Subcutaneous abdominal adipose tissue (tissue), 5 donors: Measurements from ENCODE around the gene ATXN1.

Source experiments
- H3K27ac ChIP-seq: one replicate; pipeline ENCODE4 v1.7.0; 2013; ENCODE audit warnings: low read depth, mild to moderate bottlenecking, inconsistent platforms, low read length, moderate library complexity
- H3K27me3 ChIP-seq, 5 donors: one replicate each; pipeline ENCODE4 v1.7.0; 2013; ENCODE audit warnings: low read length in 5 of 5, inconsistent platforms in 1 of 5; ENCODE audit not compliant: control insufficient read depth in 5 of 5, insufficient read depth in 4 of 5
- H3K36me3 ChIP-seq, 5 donors: one replicate each; pipeline ENCODE4 v1.7.0; 2013; ENCODE audit warnings: low read length in 5 of 5; ENCODE audit not compliant: control insufficient read depth in 5 of 5, insufficient read depth in 5 of 5
- H3K4me1 ChIP-seq, 5 donors: one replicate each; pipeline ENCODE4 v1.7.0; 2013; ENCODE audit warnings: low read length in 5 of 5, mild to moderate bottlenecking in 3 of 5, moderate library complexity in 1 of 5; ENCODE audit not compliant: control insufficient read depth in 5 of 5, insufficient read depth in 5 of 5
- H3K4me3 ChIP-seq, 5 donors: one replicate each; pipeline ENCODE4 v1.7.0; 2013; ENCODE audit warnings: low read length in 5 of 5, low read depth in 1 of 5
- H3K9ac ChIP-seq, 5 donors: one replicate each; pipeline ENCODE4 v1.7.0; 2013; ENCODE audit warnings: low read length in 5 of 5, mild to moderate bottlenecking in 4 of 5, moderate library complexity in 3 of 5
- H3K9me3 ChIP-seq, 5 donors: one replicate each; pipeline ENCODE4 v1.7.0; 2013; ENCODE audit warnings: low read length in 5 of 5; ENCODE audit not compliant: control insufficient read depth in 5 of 5
- donor health status: healthy.
- donor health status: healthy.
- donor health status: healthy.
- donor health status: healthy.
- donor health status: healthy.

ATXN1 gene

DNA sequence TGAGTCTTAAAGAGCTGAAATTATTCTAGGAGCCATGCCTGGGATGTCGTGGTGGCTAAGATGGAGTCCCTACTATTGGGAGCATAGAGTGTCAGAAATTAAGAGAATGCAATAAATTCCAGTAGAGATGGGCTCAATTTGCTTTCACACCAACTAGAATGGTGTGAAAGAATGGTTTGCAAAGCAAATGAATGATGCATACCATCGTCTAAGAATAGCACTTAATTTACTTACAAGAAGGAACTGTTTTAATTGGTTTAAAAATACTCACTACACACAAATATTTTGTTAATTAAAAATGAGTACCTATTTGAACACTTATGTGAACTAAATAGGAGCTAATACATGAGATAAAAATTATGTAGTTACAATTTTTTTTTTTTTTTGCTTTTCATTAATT is 390.3 kb downstream of the ATXN1 start:
- no peak overlapping the region for H3K27ac ChIP-seq

DNA sequence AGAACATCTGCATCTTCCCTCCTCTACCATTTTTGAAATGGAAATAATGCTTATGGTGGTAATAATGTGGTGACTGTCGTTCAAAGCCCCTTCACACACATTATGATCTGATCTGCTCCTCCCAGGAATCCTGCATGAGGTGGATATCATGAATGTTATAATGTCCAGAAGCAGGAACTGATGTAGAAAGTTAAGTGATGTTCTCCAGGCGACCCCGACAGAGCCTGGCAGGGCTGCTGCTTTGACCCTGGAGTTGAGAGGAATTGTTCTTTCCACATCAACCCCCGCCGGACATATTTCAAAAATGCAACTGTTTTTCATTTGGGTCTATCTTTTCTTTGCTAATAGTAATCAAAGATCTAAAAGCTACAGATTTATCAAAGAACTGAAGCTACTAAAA is 391.3 kb downstream of the ATXN1 start:
- Histone ChIP-seq H3K27me3 (no peaks in the 10 kb centered on the region), H3K36me3 (no peaks in the 10 kb centered on the region), H3K27ac (no peak overlapping the region), H3K9ac (no peak overlapping the region), H3K4me1 (peaks cover 0 to 7% (median 0%) of the 10 kb centered on the region in 5 donors), H3K4me3 (no peak overlapping the region), H3K9me3 (no peaks in the 10 kb centered on the region)

More for the DNA sequence above, 390.3 kb downstream of the ATXN1 start:
- Histone ChIP-seq H3K27me3 (no peaks in the 10 kb centered on the region), H3K9ac (no peak overlapping the region), H3K4me3 (no peak overlapping the region), H3K9me3 (no peaks in the 10 kb centered on the region), H3K36me3 (no peaks in the 10 kb centered on the region), H3K4me1 (peaks cover 0 to 15% (median 0%) of the 10 kb centered on the region in 5 donors)

- Histone ChIP-seq H3K4me3 (no peak overlapping the region), H3K9me3 (no peaks in the 10 kb centered on the region), H3K36me3 (no peaks in the 10 kb centered on the region), H3K27ac (no peak overlapping the region), H3K4me1 (peaks cover 0 to 5% (median 0%) of the 10 kb centered on the region in 5 donors), H3K9ac (no peak overlapping the region), H3K27me3 (no peaks in the 10 kb centered on the region)
Observed at GRCh38 chr6:16369140-16369745, 392.0 kb downstream of the ATXN1 start.

DNA sequence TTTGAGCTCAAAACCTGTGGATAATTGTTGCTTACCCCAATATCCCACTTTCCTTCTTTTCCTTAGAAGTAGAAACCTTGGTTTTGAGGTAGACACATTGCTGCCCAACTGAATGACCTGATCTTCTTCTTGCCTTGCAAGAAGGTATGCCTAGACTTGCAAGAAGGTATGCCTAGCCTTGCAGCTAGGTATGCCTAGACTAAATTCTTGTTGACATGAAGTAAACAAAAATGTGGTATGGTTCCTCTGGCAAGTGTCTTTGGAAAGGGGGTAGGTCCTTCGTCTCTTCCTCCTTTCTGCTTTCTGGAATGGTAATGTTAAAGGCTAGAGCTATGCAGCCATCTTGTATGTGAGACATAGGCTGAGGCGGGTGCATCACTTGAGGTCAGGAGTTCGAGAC is 393.7 kb downstream of the ATXN1 start:
- Histone ChIP-seq H3K9ac (no peak overlapping the region), H3K9me3 (no peaks in the 10 kb centered on the region), H3K36me3 (no peaks in the 10 kb centered on the region), H3K27ac (no peak overlapping the region), H3K27me3 (no peaks in the 10 kb centered on the region), H3K4me3 (no peak overlapping the region), H3K4me1 (peaks cover 0 to 5% (median 0%) of the 10 kb centered on the region in 5 donors)

DNA sequence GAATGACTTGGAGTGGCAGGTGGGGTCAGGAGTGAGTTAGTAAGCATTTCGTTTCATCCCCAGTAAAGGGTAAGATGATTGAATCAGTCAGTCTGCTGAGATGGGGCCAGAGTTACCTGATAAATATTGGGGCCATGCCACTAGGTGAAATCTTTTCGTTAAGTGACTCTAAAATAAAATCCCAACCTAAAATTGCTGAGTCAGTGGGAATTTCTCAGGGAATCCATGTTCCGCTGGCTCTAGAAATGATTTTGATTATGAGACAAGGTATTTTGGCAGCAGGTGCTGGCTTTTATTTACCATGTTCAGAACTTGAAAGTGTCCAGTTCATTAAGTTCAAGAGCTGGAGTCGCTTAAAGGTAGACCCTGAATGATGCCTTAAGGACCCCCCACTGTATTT is 397.5 kb downstream of the ATXN1 start:
- H3K9ac ChIP-seq = no peak overlapping the region
- H3K4me1 ChIP-seq = peaks cover 0 to 8% (median 0%) of the 10 kb centered on the region in 5 donors
- H3K27me3 ChIP-seq = no peaks in the 10 kb centered on the region
- no peaks in the 10 kb centered on the region for H3K9me3 ChIP-seq
- H3K36me3 ChIP-seq = peaks cover 0 to 4% (median 0%) of the 10 kb centered on the region in 5 donors
- no peak overlapping the region for H3K4me3 ChIP-seq
- H3K27ac ChIP-seq = no peak overlapping the region

DNA sequence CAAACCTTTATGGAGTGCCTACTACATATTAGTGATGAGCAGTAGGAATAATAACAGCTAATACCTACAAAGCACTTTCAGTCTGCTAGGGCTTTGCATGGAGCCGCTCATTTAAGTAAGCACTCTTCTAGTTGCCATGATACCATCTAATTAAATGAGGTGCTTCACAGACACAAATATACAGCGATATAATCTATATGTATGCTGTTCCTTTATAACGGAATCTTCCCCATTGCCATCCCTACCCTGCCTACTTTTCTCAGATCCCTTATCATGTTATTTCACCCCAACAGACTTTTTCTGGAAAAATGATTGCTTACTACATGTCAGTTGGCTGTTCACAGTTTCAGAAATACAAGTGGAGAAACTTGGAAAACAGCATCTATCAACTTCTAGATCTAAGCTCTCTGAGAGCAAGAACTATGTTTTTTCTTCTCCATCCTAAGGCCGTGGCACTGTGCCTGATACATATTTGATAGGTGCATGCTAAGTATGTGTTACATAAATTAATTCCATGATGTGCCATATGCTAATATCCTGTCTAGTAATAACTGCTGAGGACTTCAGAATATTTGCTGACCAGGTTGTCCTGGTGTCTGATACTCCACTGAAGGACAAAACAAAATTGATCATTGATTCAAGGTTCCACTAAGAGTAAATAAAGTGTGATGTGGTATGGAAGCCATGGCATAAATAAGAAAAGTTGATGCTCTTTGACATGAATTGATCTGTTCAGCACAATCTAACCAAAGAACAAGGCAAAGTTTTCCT is 398.3 kb downstream of the ATXN1 start:
- peaks cover 0 to 4% (median 0%) of the 10 kb centered on the region in 5 donors for H3K36me3 ChIP-seq
- H3K27ac ChIP-seq = no peak overlapping the region
- no peak overlapping the region for H3K4me3 ChIP-seq
- no peaks in the 10 kb centered on the region for H3K27me3 ChIP-seq
- no peaks in the 10 kb centered on the region for H3K9me3 ChIP-seq
- H3K4me1 ChIP-seq = peaks cover 0 to 8% (median 0%) of the 10 kb centered on the region in 5 donors
- no peak overlapping the region for H3K9ac ChIP-seq

DNA sequence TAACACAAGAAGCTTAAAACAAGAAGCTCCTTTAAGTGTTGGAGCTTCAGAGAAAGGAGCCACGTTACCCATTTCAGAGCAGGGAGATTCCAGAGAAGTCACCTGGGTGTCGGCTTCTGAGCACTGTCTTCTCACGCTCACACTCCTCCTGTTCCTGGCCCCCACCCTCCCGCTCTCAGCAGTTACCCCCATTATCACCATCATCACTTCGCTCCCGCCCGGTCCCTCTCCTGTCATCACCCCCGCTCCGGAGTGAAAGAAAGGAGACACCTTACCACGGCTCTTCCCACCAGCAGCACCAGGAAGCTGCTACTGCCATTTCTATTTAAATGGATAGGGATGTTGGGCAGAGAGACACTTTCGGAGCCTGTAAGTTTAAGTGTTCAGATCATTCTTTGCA is 399.0 kb downstream of the ATXN1 start:
- Histone ChIP-seq H3K27me3 (no peaks in the 10 kb centered on the region), H3K27ac (no peak overlapping the region), H3K4me1 (peaks cover 0 to 8% (median 0%) of the 10 kb centered on the region in 5 donors), H3K9ac (no peak overlapping the region), H3K4me3 (no peak overlapping the region), H3K9me3 (no peaks in the 10 kb centered on the region), H3K36me3 (peaks cover 0 to 4% (median 0%) of the 10 kb centered on the region in 5 donors)

DNA sequence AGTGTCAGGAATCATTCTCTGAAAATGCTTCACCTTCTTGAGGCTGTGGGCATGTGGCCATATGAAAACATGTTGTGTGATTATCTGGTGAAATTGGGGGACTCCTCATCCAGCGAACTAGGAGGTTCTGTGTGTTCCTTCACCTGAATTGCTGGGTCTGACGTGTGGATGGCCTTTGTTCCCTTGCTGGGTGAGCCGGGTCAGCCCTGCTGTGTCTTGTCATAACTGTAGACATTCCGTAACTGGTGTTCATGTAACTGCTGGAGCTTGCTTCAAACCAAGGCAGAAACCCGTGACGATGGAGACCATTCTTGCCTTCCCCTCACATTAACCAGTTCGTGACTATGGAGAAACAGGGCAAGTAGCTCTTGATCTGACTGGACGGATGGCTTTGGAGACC is 399.4 kb downstream of the ATXN1 start:
- no peaks in the 10 kb centered on the region for H3K27me3 ChIP-seq
- no peak overlapping the region for H3K27ac ChIP-seq
- H3K9ac ChIP-seq = no peak overlapping the region
- H3K9me3 ChIP-seq = no peaks in the 10 kb centered on the region
- peaks cover 0 to 4% (median 0%) of the 10 kb centered on the region in 5 donors for H3K36me3 ChIP-seq
- H3K4me1 ChIP-seq = peaks cover 0 to 8% (median 0%) of the 10 kb centered on the region in 5 donors
- H3K4me3 ChIP-seq = no peak overlapping the region

DNA sequence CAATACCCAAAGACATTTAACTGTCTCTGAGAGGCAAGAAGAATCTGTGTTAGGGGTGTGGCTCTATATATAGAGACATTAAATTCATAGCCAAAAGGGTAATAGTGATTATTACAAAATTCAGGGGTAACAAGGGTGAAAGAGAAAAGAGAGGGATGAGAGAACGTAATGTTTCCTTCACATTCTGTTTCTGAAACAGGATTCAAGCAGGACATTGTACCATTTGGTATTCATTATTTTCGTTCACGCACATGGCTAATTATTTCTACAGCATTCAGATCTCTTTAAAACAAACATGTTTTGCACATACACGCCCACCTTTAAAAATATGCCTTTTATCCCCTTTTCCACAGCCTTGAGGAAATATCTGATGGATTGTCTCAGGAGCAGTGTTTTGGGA is 400.1 kb downstream of the ATXN1 start:
- no peaks in the 10 kb centered on the region for H3K9me3 ChIP-seq
- H3K4me3 ChIP-seq = no peak overlapping the region
- no peak overlapping the region for H3K9ac ChIP-seq
- H3K27me3 ChIP-seq = no peaks in the 10 kb centered on the region
- H3K36me3 ChIP-seq = peaks cover 0 to 4% (median 0%) of the 10 kb centered on the region in 5 donors
- H3K4me1 ChIP-seq = peaks cover 0 to 8% (median 0%) of the 10 kb centered on the region in 5 donors
- H3K27ac ChIP-seq = no peak overlapping the region

DNA sequence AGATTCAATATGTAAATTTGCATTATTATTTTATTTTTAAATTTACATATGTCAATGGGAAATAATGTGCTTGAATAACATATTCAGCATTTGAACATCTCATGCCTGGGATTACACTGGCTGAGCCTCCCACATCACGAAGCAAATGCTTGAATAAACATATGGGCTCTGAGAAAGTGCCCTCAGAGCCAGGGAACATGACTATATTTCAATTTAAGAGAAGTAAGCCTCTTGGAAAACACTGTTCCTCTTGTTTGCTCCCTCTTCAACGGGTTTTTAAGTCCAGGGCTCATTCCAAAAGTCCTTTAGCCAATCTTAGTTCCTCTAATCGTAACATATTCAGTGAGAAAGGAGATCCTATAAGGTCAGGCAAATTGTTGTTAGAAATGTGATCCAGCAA is 400.9 kb downstream of the ATXN1 start:
- no peaks in the 10 kb centered on the region for H3K9me3 ChIP-seq
- peaks cover 0 to 8% (median 0%) of the 10 kb centered on the region in 5 donors for H3K4me1 ChIP-seq
- H3K36me3 ChIP-seq = peaks cover 0 to 4% (median 0%) of the 10 kb centered on the region in 5 donors
- no peak overlapping the region for H3K27ac ChIP-seq
- H3K27me3 ChIP-seq = no peaks in the 10 kb centered on the region
- no peak overlapping the region for H3K9ac ChIP-seq
- no peak overlapping the region for H3K4me3 ChIP-seq
